Pulmonary artery endothelial cell (primary cell): ENCODE data around the gene SNX7. TPM values are rescaled to one million over a fixed set of nuclear protein-coding genes. Genes with fewer than 3 reads are reported as not detected.

Experiments used
- DNase-seq: peaks from one replicate; pipeline ENCODE4 v3.0.0-alpha.2; 2011; ENCODE audit warnings: low read depth, low spot score
- total RNA-seq: library from RNA; depleted of rRNA; stranded (reverse); fragments of >200 nt; gene quantifications from 2 replicates; pipeline ENCODE4 v1.2.3, GENCODE V29; 2014

SNX7 gene
- 51.6 and 60.0 TPM in 2 replicates for total RNA-seq

- DNase-seq, result peak; percentile 27
Measured at GRCh38 chr1:98661544-98662355, at the start of gene SNX7. Gene SNX7, plus strand, starts transcription at chr1:98661721. Its CDS starts 11 bp downstream, at chr1:98661732.

GRCh38 chr1:98637316-98637715 lies 24.2 kb upstream of the SNX7 start:
- no peak for DNase-seq

- no peak for DNase-seq
Measured at GRCh38 chr1:98638185-98638584, 23.3 kb upstream of the SNX7 start.

DNA sequence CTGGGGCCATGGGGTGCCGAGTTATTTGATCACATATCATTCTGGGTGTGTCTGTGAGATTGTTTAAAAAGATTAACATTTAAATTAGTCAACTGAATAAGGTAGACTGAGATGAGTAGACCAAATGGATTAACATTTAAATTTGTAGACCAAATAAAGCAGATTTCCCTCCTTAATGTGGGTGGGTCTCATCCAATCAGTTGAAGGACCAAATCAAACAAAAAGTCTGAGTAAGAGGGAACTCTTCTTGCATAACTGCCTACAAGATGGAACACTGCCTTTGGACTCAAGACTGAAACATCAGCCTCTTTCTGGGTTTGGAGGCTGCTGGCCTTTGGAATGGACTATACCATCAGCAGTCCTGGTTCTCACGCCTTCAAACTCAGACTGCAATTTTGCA lies 17.0 kb upstream of the SNX7 start:
- DNase-seq, result no peak

GRCh38 chr1:98651116-98651632 lies 10.3 kb upstream of the SNX7 start:
- DNase-seq, result no peak

GRCh38 chr1:98653123-98653522 lies 8.4 kb upstream of the SNX7 start:
- no peak for DNase-seq

DNA sequence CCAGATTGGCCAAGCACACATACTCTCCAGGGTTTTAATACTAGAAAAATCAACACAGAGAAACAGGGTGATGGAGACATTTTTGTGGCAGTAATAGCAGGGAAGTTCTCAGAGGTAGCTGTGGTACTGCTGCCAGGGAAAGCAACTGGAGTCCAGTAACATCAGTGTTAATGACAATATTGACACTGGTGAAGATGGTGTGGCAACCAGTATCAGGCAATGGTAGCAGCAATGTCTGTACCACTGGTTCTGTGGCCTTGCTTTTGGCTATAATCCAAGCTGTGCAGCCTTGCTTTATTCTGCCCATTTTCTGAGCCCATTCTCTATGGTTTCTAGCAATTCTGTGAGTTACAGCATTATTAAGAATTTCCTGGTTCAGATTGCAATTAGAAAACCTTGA lies 1.6 kb upstream of the SNX7 start:
- no peak for DNase-seq

GRCh38 chr1:98660940-98661543 lies 479 bp upstream of the SNX7 start:
- DNase-seq, result no peak

DNA sequence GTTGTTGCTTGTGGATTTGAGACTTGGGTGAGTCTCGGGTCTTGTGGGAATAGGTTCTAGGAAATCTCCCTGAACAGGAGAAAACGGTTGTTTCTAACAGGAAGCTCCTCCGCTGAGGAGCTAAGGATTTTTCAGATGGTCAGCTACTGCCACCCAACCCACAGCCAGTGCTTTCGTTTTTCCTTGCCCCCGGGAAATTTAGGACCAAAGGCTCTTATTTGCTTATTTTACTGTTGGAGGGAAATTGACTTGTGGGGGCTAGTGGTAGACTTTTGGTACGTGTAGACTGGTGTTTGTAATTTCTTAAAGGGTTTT lies 792 bp downstream of the SNX7 start:
- DNase-seq, result no peak

DNA sequence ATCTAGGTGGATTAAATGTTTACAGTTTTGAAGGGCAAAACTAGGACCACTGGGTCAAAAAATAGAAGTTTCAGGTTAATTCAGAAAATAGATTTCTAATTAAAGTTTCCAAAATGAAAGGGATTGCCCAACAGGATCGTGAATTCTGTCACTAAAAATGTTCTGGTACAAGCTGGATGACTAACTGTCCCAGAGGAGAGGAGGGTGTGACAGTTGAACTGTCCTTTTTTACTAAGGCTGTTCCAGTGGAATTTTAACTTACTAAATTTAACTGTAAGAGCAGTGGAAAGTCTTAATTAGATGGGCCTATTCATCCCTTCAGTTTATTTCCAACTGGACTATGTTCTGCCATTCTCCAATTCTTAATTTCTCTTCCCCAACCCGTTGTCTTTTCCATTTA lies 7.2 kb downstream of the SNX7 start:
- DNase-seq, result no peak

DNA sequence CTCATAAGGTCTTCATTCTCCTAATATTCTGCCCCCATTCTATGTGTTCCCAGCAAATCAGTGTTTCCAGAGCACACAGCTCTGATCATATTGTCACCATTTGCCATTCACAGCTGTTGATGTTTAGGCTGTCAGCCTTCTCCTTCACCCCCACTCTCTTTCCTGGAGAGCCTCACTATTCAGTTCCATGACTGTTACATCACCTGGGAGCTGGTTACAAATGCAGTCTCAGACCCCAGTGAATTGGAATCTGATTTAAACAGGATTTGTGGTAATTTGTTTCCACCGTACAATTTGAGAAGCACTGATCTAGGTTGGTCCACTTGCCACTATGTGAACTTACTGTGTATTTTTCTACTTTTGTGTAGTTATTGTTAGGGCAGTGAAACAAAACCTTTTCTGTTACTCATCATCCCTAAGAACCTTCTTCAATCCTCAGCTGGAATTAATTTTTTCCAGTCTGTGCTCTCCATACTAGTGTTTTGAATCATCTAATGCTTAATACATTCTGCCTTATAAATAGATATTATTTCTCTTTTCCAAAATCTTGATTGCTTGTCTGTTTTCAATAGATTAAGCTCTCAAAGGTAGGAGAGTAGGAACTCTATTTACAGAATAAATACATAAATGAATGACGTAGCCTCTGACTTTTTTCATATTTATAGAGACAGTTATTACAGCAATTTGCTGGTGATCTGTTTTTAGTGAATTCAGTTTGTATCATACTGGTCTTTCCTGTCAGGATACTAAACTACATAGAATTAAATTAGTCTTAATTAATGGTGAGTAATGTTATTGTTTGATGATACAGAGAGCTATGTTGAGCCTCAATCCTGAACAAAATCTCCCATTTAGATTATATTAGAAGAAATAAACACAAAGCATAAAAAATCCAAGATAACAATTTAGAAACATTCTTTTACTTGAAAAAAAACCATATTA lies 8.1 kb downstream of the SNX7 start:
- DNase-seq, result no peak

GRCh38 chr1:98672189-98672588 lies 10.7 kb downstream of the SNX7 start:
- no peak for DNase-seq

GRCh38 chr1:98674075-98674781 lies 12.7 kb downstream of the SNX7 start:
- no peak for DNase-seq

- DNase-seq, result no peak
Measured at GRCh38 chr1:98675282-98675681, 13.8 kb downstream of the SNX7 start.

DNA sequence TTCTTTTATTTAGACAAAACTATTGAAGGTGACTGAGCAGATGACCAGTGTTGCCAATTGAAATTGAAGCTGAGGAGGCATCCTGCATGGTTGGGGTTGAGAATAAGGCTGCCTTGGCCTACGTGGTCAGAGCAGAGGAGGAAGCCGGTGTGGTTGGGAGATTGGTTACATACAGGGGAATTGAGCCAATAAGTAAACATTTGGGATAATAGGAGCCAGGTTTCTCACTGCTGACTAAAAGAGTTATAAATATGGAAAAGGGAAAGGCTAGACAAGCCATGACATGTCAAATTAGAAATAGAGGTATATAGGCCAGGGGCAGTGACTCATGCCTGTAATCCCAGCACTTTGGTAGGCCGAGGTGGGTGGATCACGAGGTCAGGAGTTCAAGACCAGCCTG lies 15.8 kb downstream of the SNX7 start:
- no peak for DNase-seq

GRCh38 chr1:98681812-98682211 lies 20.3 kb downstream of the SNX7 start:
- no peak for DNase-seq

- DNase-seq, result no peak
Measured at GRCh38 chr1:98688110-98688739, 26.7 kb downstream of the SNX7 start.

DNA sequence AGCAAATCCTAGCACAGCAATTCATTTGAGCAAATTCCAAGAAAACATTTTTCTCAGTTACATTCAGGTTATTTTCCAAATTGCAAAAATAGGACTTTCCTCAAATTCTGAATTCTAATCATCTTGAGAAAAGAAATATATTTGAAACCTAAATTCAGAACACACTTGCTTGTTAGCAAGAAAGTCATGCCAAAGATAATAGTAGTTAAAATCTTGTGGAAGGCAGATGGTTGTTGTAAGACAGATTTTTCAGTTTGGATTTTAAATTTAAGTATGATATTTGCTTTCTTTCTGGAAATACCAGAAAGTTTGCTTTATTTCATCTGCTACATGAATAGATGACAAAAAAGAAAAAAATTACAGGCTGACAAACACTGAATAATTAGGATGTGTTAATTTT lies 29.1 kb downstream of the SNX7 start:
- DNase-seq, result no peak

DNA sequence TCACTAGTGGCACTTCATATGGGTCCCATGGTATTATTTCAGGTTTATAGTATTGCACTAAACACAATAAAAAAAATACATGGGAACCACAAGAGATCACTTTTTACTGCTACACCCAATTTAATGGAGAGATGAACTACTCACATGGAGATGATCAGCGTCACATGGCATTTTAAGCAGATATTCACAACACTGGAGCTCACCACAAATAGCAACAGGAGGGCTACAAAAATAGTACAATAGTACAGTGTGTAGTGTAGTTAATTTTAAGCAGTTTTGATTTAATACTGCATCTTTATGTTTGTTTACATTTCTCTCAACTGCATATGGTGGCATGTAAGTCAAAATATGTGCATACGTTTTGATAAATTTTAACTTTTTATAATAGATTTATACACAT lies 31.0 kb downstream of the SNX7 start:
- DNase-seq, result no peak

- no peak for DNase-seq
Measured at GRCh38 chr1:98693385-98693784, 31.9 kb downstream of the SNX7 start.

DNA sequence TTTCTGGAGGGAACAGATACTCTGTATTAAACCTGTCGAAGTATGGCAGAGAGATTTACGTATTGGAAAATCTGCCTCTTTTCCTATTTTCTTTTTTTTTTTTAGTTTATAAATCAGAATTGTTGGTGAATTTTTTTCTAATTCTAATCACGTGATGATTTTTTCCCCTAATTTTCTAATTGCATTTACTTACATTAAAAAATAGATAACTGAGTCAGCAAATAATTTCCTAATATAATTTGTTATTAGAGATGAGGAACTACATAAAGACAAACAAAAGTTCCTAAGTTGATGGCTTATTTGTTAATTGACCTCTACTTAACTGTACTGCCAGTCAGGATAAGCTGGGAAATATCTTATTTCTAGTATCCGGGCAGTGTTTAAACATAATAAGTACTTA lies 34.6 kb downstream of the SNX7 start:
- no peak for DNase-seq
